Measurements from ENCODE around the gene TANC1. TPM values are rescaled to one million over a fixed set of nuclear protein-coding genes. Genes with fewer than 3 reads are reported as not detected.
A peak's percentile ranks its signal among the peaks of the same experiment; 100 is the strongest.
"Not testable (repeated sequence)": the region's sequence is repeated elsewhere in the genome, so short reads cannot be mapped to it uniquely, and the experiment has no call there.

TANC1 gene
- total RNA-seq, 2 experiments from 2014 or later = 0.70 to 0.92 TPM

- peaks cover 14% of the 10 kb centered on the region for H3K9me3 Mint-ChIP-seq
- peak overlapping the region; percentile 76 for H3K27ac Mint-ChIP-seq
- intact Hi-C loops (cut with micrococcal nuclease) = no loop called here
- no peak for TF ChIP-seq CTCF (IDR thresholded peaks at IDR 0.05)
- H3K4me1 Mint-ChIP-seq (ENCODE audit: low read depth) = peaks cover 58% of the 10 kb centered on the region
- ChIA-PET POLR2A (interaction anchor here (0.6 to 0.8 kb wide), 2 partner anchors 16 to 54 kb away, joined by 3 read pairs; no protein-coding TSS in a partner anchor), CTCF (interaction anchor here (3.5 kb wide), 1 partner anchor 25 kb away, joined by 19 read pairs; no protein-coding TSS in a partner anchor)
- H3K4me3 Mint-ChIP-seq = no peak overlapping the region
- DNase-seq (peak; percentile 65), ATAC-seq (peak; percentile 77)
- H3K27me3 Mint-ChIP-seq = no peaks in the 10 kb centered on the region
- peaks cover 14% of the 10 kb centered on the region for H3K36me3 Mint-ChIP-seq (ENCODE audit: low read depth)
These were observed 125.8 kb downstream of the TANC1 start for GRCh38 chr2:159094173-159094737.

GRCh38 chr2:159095813-159096212 lies 127.4 kb downstream of the TANC1 start:
- intact Hi-C loops (cut with micrococcal nuclease) = no loop called here
- ChIA-PET POLR2A (no interaction called here), CTCF (interaction anchor here (2.6 kb wide), 1 partner anchor 23 kb away, joined by 8 read pairs; no protein-coding TSS in a partner anchor)
- Mint-ChIP-seq H3K4me1 (ENCODE audit: low read depth) (peaks cover 51% of the 10 kb centered on the region), H3K27ac (no peak overlapping the region), H3K9me3 (peaks cover 14% of the 10 kb centered on the region), H3K36me3 (ENCODE audit: low read depth) (peaks cover 14% of the 10 kb centered on the region), H3K4me3 (no peak overlapping the region), H3K27me3 (no peaks in the 10 kb centered on the region)
- no peak for DNase-seq
- no peak for ATAC-seq
- no peak for TF ChIP-seq CTCF (IDR thresholded peaks at IDR 0.05)

GRCh38 chr2:159096302-159096855 lies 127.9 kb downstream of the TANC1 start:
- CTCF ChIA-PET = interaction anchor here (2.6 kb wide), 1 partner anchor 23 kb away, joined by 8 read pairs; no protein-coding TSS in a partner anchor
- POLR2A ChIA-PET; intact Hi-C loops (cut with micrococcal nuclease): not testable (repeated sequence)

DNA sequence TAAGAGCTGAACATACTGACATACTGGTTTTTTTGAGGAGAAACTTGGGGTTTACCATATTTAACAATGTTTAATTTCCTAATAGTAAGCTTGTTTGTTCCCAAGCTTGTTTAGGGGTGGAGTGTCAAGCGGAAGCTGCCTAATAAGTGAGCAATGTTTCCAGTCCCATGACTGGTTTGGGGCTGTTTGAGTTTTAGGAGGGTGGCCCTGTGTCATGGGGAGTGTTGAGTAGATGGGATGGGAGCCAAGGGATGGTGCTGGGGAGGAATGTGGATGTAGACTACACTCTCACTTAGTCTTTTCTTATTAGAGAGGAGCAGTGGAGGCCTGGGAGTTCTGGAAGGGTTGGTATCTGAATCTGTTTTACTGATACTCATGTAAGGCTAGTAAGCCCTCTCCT lies 128.5 kb downstream of the TANC1 start:
- Mint-ChIP-seq H3K4me3 (no peak overlapping the region), H3K9me3 (peaks cover 14% of the 10 kb centered on the region), H3K4me1 (ENCODE audit: low read depth) (peaks cover 41% of the 10 kb centered on the region), H3K36me3 (ENCODE audit: low read depth) (peaks cover 14% of the 10 kb centered on the region), H3K27me3 (no peaks in the 10 kb centered on the region), H3K27ac (no peak overlapping the region)
- DNase-seq (no peak), ATAC-seq (no peak)
- intact Hi-C loops (cut with micrococcal nuclease) = no loop called here
- TF ChIP-seq CTCF (IDR thresholded peaks at IDR 0.05) = no peak
- POLR2A ChIA-PET = no interaction called here
- CTCF ChIA-PET = interaction anchor here (2.6 kb wide), 1 partner anchor 22 kb away, joined by 8 read pairs; no protein-coding TSS in a partner anchor

More at GRCh38 chr2:159096302-159096855, 127.9 kb downstream of the TANC1 start:
- peak overlapping the region; percentile 3 for H3K27ac Mint-ChIP-seq
- not testable (repeated sequence) for ATAC-seq, DNase-seq, H3K4me3 Mint-ChIP-seq, H3K27me3 Mint-ChIP-seq
- peaks cover 46% of the 10 kb centered on the region for H3K4me1 Mint-ChIP-seq (ENCODE audit: low read depth)
- peaks cover 14% of the 10 kb centered on the region for H3K36me3 Mint-ChIP-seq (ENCODE audit: low read depth)
- peaks cover 14% of the 10 kb centered on the region for H3K9me3 Mint-ChIP-seq

DNA sequence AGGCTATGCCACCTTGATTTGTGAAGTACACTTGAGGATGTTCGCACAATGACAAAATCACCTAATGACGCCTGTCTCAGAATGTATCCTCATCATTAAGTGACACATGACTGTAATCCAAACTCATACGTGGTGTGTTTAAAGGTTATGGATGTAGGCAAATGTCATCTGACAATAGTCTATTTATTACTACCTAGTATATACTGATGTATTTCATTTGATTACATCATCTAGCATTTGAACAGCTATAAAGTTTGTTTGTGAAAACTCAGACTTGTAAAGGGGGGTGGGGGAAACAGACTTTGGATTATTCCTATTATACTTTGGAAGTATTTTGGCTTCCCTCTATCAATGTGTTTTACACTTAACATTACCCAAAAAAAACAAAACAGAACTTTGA lies 129.9 kb downstream of the TANC1 start:
- TF ChIP-seq CTCF (IDR thresholded peaks at IDR 0.05) = no peak
- Mint-ChIP-seq H3K27me3 (no peaks in the 10 kb centered on the region), H3K4me3 (no peak overlapping the region), H3K4me1 (ENCODE audit: low read depth) (peaks cover 26% of the 10 kb centered on the region), H3K36me3 (ENCODE audit: low read depth) (peaks cover 14% of the 10 kb centered on the region), H3K9me3 (peaks cover 14% of the 10 kb centered on the region), H3K27ac (peak overlapping the region; percentile 68)
- intact Hi-C loops (cut with micrococcal nuclease) = no loop called here
- ChIA-PET CTCF (no interaction called here), POLR2A (no interaction called here)
- DNase-seq (no peak), ATAC-seq (peak; percentile 41)
